GM23338 (cell line): ENCODE measurements around the gene SPINK13. TPM values are rescaled to one million over a fixed set of nuclear protein-coding genes. Genes with fewer than 3 reads are reported as not detected.
A peak's percentile ranks its signal among the peaks of the same experiment; 100 is the strongest.

Experiments used
- ATAC-seq: fragments of 200-7000 bp; cut with Tn5 transposase; 3 replicates; pipeline ENCODE4 v1.9.1; 2020
- DNase-seq: peaks from one replicate; pipeline ENCODE4 v3.0.0-alpha.2; 2015; ENCODE audit warnings: low spot score
- H2AFZ ChIP-seq: fragments of 200-600 bp; sonication (generic); 2 replicates; pipeline ENCODE4 v1.8.0; 2016; ENCODE audit warnings: antibody characterized with exemption, mild to moderate bottlenecking, moderate library complexity
- H3F3A ChIP-seq: fragments of 200-600 bp; sonication (generic); replicated peaks from 2 replicates; pipeline ENCODE4 v1.8.0; 2017; ENCODE audit warnings: antibody characterized with exemption, mixed run types, low read depth
- H3K27ac ChIP-seq: fragments of 200-600 bp; sonication (generic); 2 replicates; pipeline ENCODE4 v1.6.1; 2016; ENCODE audit warnings: low read depth
- H3K27me3 ChIP-seq: fragments of 200-600 bp; sonication (generic); 2 replicates; pipeline ENCODE4 v1.8.0; 2016; ENCODE audit warnings: mild to moderate bottlenecking, mixed run types, moderate library complexity; ENCODE audit not compliant: insufficient read depth
- H3K36me3 ChIP-seq: fragments of 200-600 bp; sonication (generic); 2 replicates; pipeline ENCODE4 v1.8.0; 2016; ENCODE audit warnings: mild to moderate bottlenecking; ENCODE audit not compliant: insufficient read depth
- H3K4me1 ChIP-seq: fragments of 200-600 bp; sonication (generic); 2 replicates; pipeline ENCODE4 v1.8.0; 2016; ENCODE audit warnings: mild to moderate bottlenecking, moderate library complexity; ENCODE audit not compliant: insufficient read depth
- H3K4me2 ChIP-seq: fragments of 200-600 bp; sonication (generic); 2 replicates; pipeline ENCODE4 v1.7.1; 2017; ENCODE audit warnings: mixed run types
- H3K4me3 ChIP-seq: fragments of 200-600 bp; sonication (generic); 2 replicates; pipeline ENCODE4 v1.6.1; 2016; ENCODE audit warnings: mixed run types
- H3K79me2 ChIP-seq: fragments of 200-600 bp; sonication (generic); replicated peaks from 2 replicates; pipeline ENCODE4 v1.8.0; 2017; ENCODE audit warnings: mild to moderate bottlenecking; ENCODE audit not compliant: insufficient read depth
- H3K9me2 ChIP-seq: fragments of 200-600 bp; sonication (generic); 2 replicates; pipeline ENCODE4 v1.8.0; 2017; ENCODE audit not compliant: insufficient read depth
- H4K20me1 ChIP-seq: fragments of 200-600 bp; sonication (generic); replicated peaks from 2 replicates; pipeline ENCODE4 v1.8.0; 2017; ENCODE audit warnings: mild to moderate bottlenecking; ENCODE audit not compliant: insufficient read depth
- H3K27ac Mint-ChIP-seq: 2 replicates; pipeline ENCODE4 v1.8.0; 2020; ENCODE audit warnings: inconsistent platforms, mild to moderate bottlenecking, moderate library complexity, mixed read lengths
- H3K27me3 Mint-ChIP-seq: 3 replicates; pipeline ENCODE4 v1.8.0; 2022; ENCODE audit warnings: low read depth, mild to moderate bottlenecking, moderate library complexity, mixed read lengths, inconsistent platforms; ENCODE audit not compliant: insufficient read depth, poor library complexity
- H3K36me3 Mint-ChIP-seq: 3 replicates; pipeline ENCODE4 v1.8.0; 2021; ENCODE audit warnings: low read depth, mild to moderate bottlenecking, inconsistent platforms, moderate library complexity, mixed read lengths
- H3K4me1 Mint-ChIP-seq: 3 replicates; pipeline ENCODE4 v1.8.0; 2020; ENCODE audit warnings: mild to moderate bottlenecking, inconsistent platforms, mixed read lengths
- H3K4me3 Mint-ChIP-seq: 3 replicates; pipeline ENCODE4 v1.8.0; 2021; ENCODE audit warnings: moderate library complexity, mild to moderate bottlenecking, inconsistent platforms, mixed read lengths
- H3K9me3 Mint-ChIP-seq: 3 replicates; pipeline ENCODE4 v1.8.0; 2020; ENCODE audit warnings: moderate library complexity, mild to moderate bottlenecking, inconsistent platforms, mixed read lengths
- CREB1 ChIP-seq: fragments of 250-450 bp; sonication (Bioruptor Pico); IDR thresholded peaks from 2 replicates; pipeline ENCODE4 v1.5.0; 2020; ENCODE audit warnings: low read depth, mild to moderate bottlenecking, moderate library complexity
- CTCF ChIP-seq, 2 experiments: fragments of 200-600 bp in 1 of 2; sonication (generic) in 1 of 2; conservative IDR thresholded peaks; 2 replicates each; pipeline versions ENCODE4 v1.5.1 to v1.6.1; 2016 to 2017; ENCODE audit warnings: antibody characterized with exemption in 2 of 2, low read depth in 2 of 2, mild to moderate bottlenecking in 2 of 2, moderate library complexity in 1 of 2
- ETS1 ChIP-seq: IDR thresholded peaks from 2 replicates; pipeline ENCODE4 v1.6.1; 2016; ENCODE audit warnings: antibody characterized with exemption
- EZH2phosphoT487 ChIP-seq: fragments of 200-600 bp; sonication (generic); IDR thresholded peaks from one replicate; pipeline ENCODE4 v1.8.1; 2018; ENCODE audit warnings: antibody characterized with exemption; ENCODE audit not compliant: unreplicated experiment
- JUNB ChIP-seq: IDR thresholded peaks from one replicate; pipeline ENCODE4 v1.6.1; 2016; ENCODE audit warnings: antibody characterized with exemption; ENCODE audit not compliant: unreplicated experiment
- NANOG ChIP-seq: IDR thresholded peaks from 2 replicates; pipeline ENCODE4 v1.6.1; 2016; ENCODE audit warnings: antibody characterized with exemption, borderline replicate concordance
- POLR2AphosphoS5 ChIP-seq: IDR thresholded peaks from 2 replicates; pipeline ENCODE4 v1.6.1; 2016; ENCODE audit warnings: antibody characterized with exemption, low read depth
- REST ChIP-seq: IDR thresholded peaks from one replicate; pipeline ENCODE4 v1.6.1; 2018; ENCODE audit warnings: antibody characterized with exemption; ENCODE audit not compliant: unreplicated experiment
- STAT1 ChIP-seq: IDR thresholded peaks from one replicate; pipeline ENCODE4 v1.6.1; 2016; ENCODE audit warnings: antibody characterized with exemption; ENCODE audit not compliant: unreplicated experiment
- ZNF114 ChIP-seq: fragments of 250-450 bp; sonication (Bioruptor Pico); IDR thresholded peaks from 2 replicates; pipeline ENCODE4 v1.5.0; 2020; ENCODE audit warnings: mild to moderate bottlenecking, moderate library complexity
- polyA plus RNA-seq: library from polyadenylated mRNA; unstranded; fragments of >200 nt; fragmentation: Nextera tagmentation; extraction: Ambion mirVana; gene quantifications from 2 replicates; pipeline ENCODE4 v1.2.1, GENCODE V29; 2016
- total RNA-seq: library from RNA; depleted of rRNA; stranded (reverse); fragments of >200 nt; shearing (Covaris generic); gene quantifications from 2 replicates; pipeline ENCODE4 v1.2.3, GENCODE V29; 2014

SPINK13 gene
- total and polyA plus RNA-seq, 2 experiments from 2014 or later: not detected

- H3K4me3 ChIP-seq: peak overlapping the region; percentile 42
- H3K27ac ChIP-seq: no peak overlapping the region
- Mint-ChIP-seq H3K4me1 (peaks cover 15% of the 10 kb centered on the region), H3K9me3 (peaks cover 5% of the 10 kb centered on the region; the same call in 2 of the 3 replicates), H3K27ac (no peak overlapping the region), H3K36me3 (peaks cover 7% of the 10 kb centered on the region; the same call in 2 of the 3 replicates), H3K4me3 (no peak overlapping the region), H3K27me3 (no peaks in the 10 kb centered on the region)
- no peaks in the 10 kb centered on the region for H4K20me1 ChIP-seq
- no peak for TF ChIP-seq ZNF114 (CRISPR knock-in tag)
- no peak for TF ChIP-seq CREB1
- TF ChIP-seq REST: no peak
- TF ChIP-seq ETS1: no peak
- no peak for TF ChIP-seq CTCF (conservative IDR thresholded peaks at IDR 0.05; ENCODE audit: low read depth in 2 of 2)
- no peak for TF ChIP-seq STAT1
- no peak for TF ChIP-seq JUNB
- no peak for TF ChIP-seq EZH2phosphoT487
- TF ChIP-seq NANOG: no peak
- TF ChIP-seq POLR2AphosphoS5: no peak
- peaks cover 7% of the 10 kb centered on the region; the same call in 1 of the 2 replicates for H3K4me1 ChIP-seq
- ATAC-seq: no peak
- no peaks in the 10 kb centered on the region for H3K27me3 ChIP-seq
- peak overlapping the region; percentile 65 for H3K4me2 ChIP-seq
- H2AFZ ChIP-seq: no peak overlapping the region
- H3K36me3 ChIP-seq: no peaks in the 10 kb centered on the region
- no peaks in the 10 kb centered on the region for H3F3A ChIP-seq
- no peaks in the 10 kb centered on the region; the same call in 1 of the 2 replicates for H3K9me2 ChIP-seq
- no peak for DNase-seq
- H3K79me2 ChIP-seq: no peaks in the 10 kb centered on the region
Observed at GRCh38 chr5:148229840-148230239, 38.8 kb upstream of the SPINK13 start.
